CD4-positive, alpha-beta T cell treated with Interleukin-21 for 1 hour (primary cell): ENCODE measurements around the gene DTNB.
A peak's percentile ranks its signal among the peaks of the same experiment; 100 is the strongest.

Experiments
- DNase-seq: peaks from one replicate; pipeline ENCODE4 v3.0.0-alpha.2; 2020

DTNB gene

GRCh38 chr2:25361261-25362048, 311.9 kb downstream of the DTNB start:
- DNase-seq = no peak

DNA sequence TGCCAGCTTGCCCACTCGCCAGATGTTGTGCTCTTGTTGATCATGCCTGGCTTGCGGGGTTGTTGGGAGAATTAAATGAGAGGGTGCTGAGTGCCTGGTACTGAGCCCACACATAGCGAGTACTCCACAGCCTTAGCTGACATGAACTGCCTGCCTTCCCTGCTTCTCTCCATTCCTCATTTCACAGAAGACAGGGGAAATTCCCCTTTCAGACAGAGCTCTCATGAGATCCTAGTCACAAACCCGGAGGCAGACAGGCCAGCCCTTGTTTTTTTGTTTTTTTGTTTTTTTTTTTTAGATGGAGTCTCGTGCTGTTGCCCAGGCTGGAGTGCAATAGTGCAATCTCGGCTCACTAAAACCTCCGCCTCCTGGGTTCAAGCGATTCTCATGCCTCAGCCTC, 314.5 kb downstream of the DTNB start:
- no peak for DNase-seq

DNA sequence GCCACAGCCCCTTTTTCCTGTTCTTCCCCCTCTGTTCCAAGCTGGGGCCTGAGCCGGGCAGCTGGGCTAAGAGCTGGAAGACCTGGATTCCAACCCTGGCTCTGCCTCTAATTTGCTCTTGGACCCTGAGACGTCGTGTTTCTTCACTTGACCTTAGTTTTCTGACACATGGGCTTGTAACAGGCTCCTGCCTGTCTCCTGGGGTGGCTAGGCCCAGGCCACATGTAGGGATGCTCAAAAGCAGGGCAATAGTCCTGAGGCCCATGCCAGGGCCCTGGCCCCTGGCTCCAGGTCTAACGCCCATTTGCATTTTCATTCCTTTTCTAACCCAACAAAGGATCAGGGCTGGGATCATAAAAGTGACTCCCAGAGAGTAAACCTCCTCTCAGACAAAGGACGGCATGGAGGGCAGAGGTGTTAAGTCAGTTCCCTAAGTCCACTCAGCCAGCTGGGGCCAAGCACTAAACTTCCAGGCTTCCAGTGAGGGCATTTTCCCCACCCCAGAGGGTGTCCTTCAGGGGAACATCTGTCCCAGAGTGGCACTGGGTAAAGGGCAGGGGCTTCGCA, 315.0 kb downstream of the DTNB start:
- DNase-seq = no peak

DNA sequence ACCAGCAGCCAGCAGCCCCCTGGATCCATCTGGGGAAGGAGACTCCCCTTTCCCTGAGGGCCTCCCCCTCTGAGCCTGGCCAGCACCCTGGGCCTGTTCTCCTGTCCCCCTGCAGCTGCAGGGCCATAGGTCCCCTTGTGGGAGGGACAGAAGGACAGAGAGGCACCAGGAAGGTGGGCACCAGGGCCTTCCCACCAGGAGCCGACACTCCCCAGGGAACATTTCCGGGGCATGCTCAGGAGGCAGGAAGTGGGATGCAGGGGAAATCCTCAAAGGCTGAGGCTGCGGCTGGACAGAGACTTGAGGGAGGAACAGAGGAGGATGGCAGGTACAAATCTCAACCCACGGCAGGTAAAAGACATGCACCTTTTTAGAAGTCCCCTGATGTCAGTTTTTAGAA, 317.3 kb downstream of the DTNB start:
- DNase-seq = no peak

DNA sequence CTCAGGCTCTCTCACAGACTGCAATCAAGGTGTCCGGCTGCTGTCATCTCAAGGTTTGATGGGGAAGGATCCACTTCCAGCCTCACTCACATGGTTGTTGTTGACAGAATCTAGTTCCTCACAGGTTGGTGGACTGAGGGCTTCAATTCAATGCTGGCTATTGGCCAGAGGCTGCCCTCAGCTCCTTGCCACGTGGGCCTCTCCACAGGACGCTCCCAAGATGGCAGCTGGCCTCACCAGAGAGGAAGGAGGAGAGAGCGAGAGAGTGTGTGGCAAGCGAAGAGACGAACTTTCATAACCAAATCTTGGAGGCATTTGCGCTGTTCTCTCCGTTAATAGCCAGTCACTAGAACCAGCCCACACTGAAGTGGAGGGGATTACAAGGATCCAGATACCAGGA, 318.1 kb downstream of the DTNB start:
- DNase-seq = no peak

DNA sequence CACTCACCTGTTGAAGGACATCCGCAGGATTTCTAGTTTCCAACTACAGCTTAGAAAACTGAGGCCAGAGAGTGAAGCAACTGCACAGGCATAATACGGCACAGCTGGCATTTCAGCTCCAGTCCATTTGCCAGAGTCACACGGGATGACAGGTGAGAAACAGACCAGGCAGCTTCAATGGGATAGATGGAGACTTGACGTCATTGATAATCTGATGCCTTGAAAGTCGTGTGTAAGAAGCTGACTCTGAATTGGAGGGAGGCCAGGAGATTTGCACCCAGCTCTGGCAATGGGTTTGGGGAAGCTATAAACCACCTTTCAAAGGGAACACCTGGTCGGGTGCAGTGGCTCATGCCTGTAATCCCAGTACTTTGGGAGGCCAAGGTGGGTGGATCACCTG, 319.3 kb downstream of the DTNB start:
- DNase-seq = no peak

DNA sequence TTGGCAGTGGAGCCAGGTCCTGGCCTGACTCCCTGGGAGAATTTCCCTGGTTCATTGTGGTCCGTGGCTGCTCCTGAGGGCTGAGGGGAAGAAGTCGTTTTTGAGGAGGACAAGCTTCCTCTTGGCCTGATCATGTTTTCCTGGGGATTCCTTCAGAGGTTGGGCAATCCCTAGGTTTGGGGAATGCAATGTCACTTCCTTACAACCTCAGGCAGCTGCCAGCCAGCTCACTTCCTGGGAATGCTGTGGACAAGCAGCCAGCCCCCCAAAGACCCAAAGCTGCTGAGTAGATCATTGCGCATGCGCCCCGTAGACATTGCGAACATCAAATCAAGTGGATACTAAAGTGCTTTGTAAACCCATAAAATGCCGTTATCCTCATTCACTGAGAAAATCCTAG, 324.0 kb downstream of the DTNB start:
- DNase-seq = no peak

DNA sequence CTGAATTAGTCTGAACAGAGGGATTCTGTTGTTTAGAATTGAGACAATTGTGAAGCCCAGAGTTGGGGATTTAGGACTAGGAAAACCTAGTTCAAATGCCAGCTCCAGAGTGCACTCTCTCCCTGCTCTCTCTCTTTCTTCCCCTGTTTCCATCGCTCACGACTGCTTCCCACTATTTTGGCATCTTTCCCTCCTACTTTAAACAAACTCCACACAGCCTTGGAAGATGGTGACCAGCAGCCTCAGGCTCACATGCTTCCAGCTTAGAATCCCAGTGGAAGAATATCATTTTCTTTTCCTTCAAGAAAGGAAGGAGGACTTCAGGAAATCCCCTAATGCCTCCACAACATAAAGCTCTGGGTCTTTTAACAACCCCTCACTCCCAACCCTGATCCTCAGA, 325.5 kb downstream of the DTNB start:
- DNase-seq = no peak

DNA sequence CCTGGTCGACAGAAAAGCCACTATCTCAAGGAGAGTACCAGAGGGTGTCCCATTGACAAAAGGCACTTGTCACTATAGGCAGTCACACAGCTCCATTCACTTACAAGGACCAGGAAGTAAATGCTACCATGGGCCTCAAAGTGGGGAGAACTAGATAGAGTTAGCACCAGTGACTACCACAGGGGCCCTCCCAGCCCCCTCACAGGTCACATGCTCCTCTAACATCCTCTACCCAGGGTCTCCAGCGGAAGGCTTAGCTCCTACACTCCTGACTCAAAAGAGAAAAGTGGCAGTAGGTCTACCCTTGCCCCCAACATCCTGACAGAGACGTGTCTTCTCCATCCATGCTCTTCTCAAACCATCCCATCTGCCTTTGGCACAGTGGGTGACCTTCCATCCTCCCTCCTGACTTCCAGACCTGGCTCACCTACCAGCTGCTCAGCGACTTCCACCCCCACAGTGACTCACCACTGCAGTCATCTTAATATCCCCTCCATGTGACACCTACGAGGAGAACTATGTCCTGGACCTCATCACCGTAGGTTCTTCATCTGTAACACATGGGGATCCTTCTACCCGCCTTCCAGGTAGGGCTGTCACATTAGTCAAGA, 326.1 kb downstream of the DTNB start:
- no peak for DNase-seq

DNA sequence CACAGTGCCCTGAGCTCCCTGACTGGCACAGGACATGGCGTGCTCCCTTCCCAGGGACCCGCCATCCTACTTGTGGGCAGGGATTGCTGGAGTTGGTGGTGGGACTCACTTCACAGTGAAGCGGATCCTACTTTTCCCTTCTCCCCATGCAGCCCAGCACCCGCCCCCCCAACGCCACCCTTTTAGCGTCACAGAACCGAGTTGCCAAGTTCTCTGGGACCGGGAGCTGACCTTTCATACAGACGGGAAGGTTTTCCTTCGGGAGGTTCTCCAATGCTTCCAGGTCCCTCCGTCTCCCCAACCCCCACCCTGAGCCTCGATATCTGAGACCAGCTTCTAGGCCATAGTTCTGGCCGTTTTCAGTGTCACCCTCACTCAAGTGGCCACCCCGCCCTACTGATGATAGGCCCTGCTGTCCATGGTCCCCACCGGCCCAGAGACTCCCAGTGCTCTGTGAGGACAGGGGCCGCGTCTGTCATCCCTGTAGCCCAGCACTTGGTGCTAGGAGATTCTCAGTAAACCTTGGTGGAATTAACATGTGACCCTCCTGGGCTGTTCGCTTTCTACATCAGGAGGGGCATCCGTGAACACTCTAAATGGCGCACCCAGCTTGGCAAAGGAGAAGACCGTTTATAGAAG, 330.1 kb downstream of the DTNB start:
- DNase-seq = no peak

DNA sequence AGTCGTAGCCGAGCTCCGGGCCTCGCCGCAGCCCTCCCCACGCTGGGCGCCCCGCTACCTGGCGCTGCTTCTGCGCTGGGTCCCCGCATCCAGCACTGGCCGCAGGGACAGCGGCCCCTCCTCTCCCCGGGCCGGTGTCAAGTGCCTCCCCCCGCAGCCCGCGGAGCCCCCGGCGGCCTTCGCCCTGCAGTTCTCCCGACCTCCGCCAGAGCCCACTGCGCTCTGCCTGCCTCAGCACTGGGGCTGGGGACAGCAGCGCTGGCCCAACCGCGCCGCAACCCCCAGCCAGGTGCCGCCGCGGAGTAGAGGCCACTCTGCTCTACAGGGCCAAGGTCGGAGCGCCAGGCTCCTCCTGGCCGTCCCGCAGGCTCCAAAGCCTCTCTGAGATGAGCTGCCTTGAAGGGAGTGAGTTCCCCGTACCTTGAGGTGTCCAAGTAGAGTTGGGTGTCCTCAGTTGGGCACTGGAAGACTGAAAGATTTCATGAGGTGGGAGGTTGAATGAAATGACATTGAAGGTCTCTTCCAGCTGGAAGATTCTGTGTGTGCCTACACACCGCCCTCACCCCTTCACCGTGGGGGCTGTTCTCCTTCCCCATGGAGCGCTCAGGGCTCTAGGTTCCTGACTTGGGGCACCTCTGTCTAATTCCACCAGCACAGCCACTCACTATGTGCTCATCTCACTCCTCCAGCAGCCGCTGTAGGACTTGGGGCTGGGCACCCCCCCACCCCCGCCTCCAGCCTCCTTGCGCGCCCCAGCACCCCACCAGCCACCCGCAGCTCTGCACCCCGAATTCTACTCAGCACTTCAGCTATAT, 330.8 kb downstream of the DTNB start:
- DNase-seq = peak; percentile 89

- DNase-seq = peak; percentile 57
These were observed 331.5 kb downstream of the DTNB start, which contains the start of gene DNMT3A for GRCh38 chr2:25341753-25342371. Gene DNMT3A, minus strand, starts transcription at chr2:25341925. Its CDS starts 27,941 bp downstream, at chr2:25313984.

- no peak for DNase-seq
These were observed 332.2 kb downstream of the DTNB start for GRCh38 chr2:25341011-25341727.

GRCh38 chr2:25340181-25340921, 333.0 kb downstream of the DTNB start:
- DNase-seq = no peak

GRCh38 chr2:25339791-25340180, 333.6 kb downstream of the DTNB start:
- DNase-seq = no peak

DNA sequence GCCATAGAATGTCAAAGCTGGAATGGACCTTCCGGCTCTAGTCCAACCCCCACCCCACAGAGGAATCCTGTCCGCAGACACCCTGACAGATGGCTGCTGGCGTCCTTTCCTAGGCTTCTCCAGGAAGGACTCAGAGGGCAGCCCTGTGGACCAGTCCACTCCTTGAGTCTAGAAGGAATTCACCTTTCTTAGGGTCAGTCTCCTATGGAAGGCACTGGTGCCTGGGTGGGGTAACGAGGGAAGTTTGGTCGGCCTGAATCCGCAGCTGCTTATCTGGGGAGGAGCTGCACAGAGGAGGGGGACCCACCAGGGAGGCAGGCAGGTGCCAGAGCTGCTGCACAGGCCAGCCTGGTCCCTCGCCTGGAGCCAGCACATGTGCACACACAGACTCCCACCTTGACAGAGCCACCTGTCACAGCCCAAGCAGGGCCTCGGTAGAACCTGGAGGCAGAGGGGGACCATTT, 334.1 kb downstream of the DTNB start:
- DNase-seq = no peak

DNA sequence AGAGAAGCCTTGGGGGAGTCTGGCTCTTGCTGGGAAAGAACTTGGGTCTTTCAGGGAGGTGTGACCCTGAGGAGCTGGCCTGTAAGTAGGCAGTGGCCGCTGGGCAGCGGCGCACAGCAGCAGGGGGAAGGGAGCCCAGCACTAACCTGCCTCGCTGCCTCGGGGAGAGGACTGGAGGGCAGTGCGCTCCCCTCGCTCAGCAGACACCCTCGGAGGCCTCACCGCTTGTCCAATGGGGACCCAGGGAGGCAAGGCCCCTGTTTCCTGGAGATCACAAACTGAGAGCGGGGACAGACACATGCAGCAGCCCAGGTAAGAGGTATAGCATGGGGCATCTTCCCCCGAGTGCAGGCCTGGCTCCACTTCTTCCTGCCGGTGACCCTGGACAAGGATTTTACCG, 335.0 kb downstream of the DTNB start:
- DNase-seq = no peak

DNA sequence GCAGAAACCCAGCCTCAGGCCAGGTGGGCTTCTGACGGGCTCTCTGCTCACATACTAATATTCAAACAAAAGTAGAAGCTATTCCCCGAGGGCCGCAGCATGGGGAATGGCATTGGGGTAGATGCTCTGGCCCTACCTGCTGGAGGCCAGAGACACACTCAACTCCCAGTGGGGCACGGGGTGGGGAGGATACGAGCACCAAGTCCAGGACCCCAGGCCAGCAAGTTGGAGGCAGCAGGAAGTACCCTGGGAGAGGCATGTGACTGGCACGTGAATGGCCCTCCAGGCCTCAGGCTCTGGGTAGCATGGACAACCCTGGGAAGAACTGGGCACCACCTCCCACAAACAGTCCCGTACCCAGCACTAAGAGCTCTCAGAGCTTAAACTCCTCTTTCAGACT, 335.5 kb downstream of the DTNB start:
- DNase-seq = no peak

- DNase-seq = no peak
These were observed 336.1 kb downstream of the DTNB start for GRCh38 chr2:25337276-25337675.

GRCh38 chr2:25336383-25336841, 337.0 kb downstream of the DTNB start:
- DNase-seq = no peak

DNA sequence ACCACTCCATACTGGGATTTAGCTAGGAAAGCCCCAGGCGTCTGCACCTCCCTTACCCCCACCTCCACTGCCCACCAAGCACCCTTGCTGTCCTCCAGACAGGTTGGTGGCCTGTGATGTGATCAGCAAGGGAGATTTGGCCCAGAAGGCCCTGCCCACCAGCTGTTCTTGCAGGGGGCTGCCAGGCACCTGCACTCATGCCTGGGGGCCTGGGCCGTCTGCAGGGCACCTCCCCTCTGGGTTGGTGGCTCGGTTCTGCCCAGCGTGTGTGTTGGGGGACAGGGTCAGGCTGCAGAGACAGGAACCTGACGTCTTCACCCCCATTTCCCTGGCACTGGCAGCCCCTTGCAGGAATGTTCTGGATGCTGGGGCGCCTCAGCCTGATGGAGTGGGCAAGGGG, 337.4 kb downstream of the DTNB start:
- DNase-seq = no peak
